ENCODE data around the gene MAN2C1. TPM values are rescaled to one million over a fixed set of nuclear protein-coding genes. Genes with fewer than 3 reads are reported as not detected.

The MAN2C1 gene
- total RNA-seq, 2 donors from 2014 or later = 150 to 224 TPM

- no peak for DNase-seq
- no peaks in the 10 kb centered on the region for H3K9me3 ChIP-seq (ENCODE audit: control insufficient read depth, low read length)
- peaks cover 11% of the 10 kb centered on the region for H3K4me1 Mint-ChIP-seq
- no peaks in the 10 kb centered on the region for H3K27me3 ChIP-seq (ENCODE audit: control insufficient read depth, insufficient read depth, low read length, poor library complexity, severe bottlenecking)
- no peaks in the 10 kb centered on the region for H3K4me1 ChIP-seq (ENCODE audit: control insufficient read depth, insufficient read depth, low read length)
- TF ChIP-seq CTCF (conservative IDR thresholded peaks at IDR 0.05) = no peak
- no peaks in the 10 kb centered on the region for H3K27me3 Mint-ChIP-seq (ENCODE audit: insufficient read depth)
- peaks cover 75% of the 10 kb centered on the region for H3K36me3 ChIP-seq (ENCODE audit: control insufficient read depth, insufficient read depth, low read length)
- 6 to 7% methylated on average over 22 to 23 of the region's 23 CpGs for WGBS, 2 experiments (ENCODE audit: insufficient coverage in 1 of 2, insufficient read length in 1 of 2)
- H3K27ac ChIP-seq (ENCODE audit: low read depth, low read length) = peak overlapping the region; percentile 91
- peak overlapping the region; percentile 84 for H3K4me3 Mint-ChIP-seq
- peaks cover 36% of the 10 kb centered on the region for H3K36me3 Mint-ChIP-seq (ENCODE audit: low read depth)
- H3K9ac ChIP-seq (ENCODE audit: extremely low read depth, low read length, poor library complexity, severe bottlenecking) = peak overlapping the region; percentile 85
- H3K4me3 ChIP-seq (ENCODE audit: low read length) = peak overlapping the region; percentile 95
- no peaks in the 10 kb centered on the region for H3K9me3 Mint-ChIP-seq
- H3K27ac Mint-ChIP-seq = peak overlapping the region; percentile 97
Measured at GRCh38 chr15:75368689-75369239, 357 bp upstream of the MAN2C1 start.

GRCh38 chr15:75367406-75367912 lies 948 bp downstream of the MAN2C1 start:
- Histone ChIP-seq H3K9ac (ENCODE audit: extremely low read depth, low read length, poor library complexity, severe bottlenecking) (no peak overlapping the region), H3K36me3 (ENCODE audit: control insufficient read depth, insufficient read depth, low read length) (peaks cover 64% of the 10 kb centered on the region), H3K9me3 (ENCODE audit: control insufficient read depth, low read length) (no peaks in the 10 kb centered on the region), H3K4me1 (ENCODE audit: control insufficient read depth, insufficient read depth, low read length) (no peaks in the 10 kb centered on the region), H3K27me3 (ENCODE audit: control insufficient read depth, insufficient read depth, low read length, poor library complexity, severe bottlenecking) (no peaks in the 10 kb centered on the region), H3K27ac (ENCODE audit: low read depth, low read length) (no peak overlapping the region), H3K4me3 (ENCODE audit: low read length) (peak overlapping the region; percentile 95)
- no peaks in the 10 kb centered on the region for H3K27me3 Mint-ChIP-seq (ENCODE audit: insufficient read depth)
- DNase-seq = no peak
- H3K27ac Mint-ChIP-seq = no peak overlapping the region
- H3K9me3 Mint-ChIP-seq = no peaks in the 10 kb centered on the region
- peaks cover 31% of the 10 kb centered on the region for H3K36me3 Mint-ChIP-seq (ENCODE audit: low read depth)
- H3K4me3 Mint-ChIP-seq = peak overlapping the region; percentile 84
- TF ChIP-seq CTCF (conservative IDR thresholded peaks at IDR 0.05) = no peak
- 52 to 68% methylated on average over 5 to 7 of the region's 7 CpGs for WGBS, 2 experiments (ENCODE audit: insufficient coverage in 1 of 2, insufficient read length in 1 of 2)
- peaks cover 11% of the 10 kb centered on the region for H3K4me1 Mint-ChIP-seq

GRCh38 chr15:75367006-75367405 lies 1.4 kb downstream of the MAN2C1 start:
- Histone ChIP-seq H3K27me3 (ENCODE audit: control insufficient read depth, insufficient read depth, low read length, poor library complexity, severe bottlenecking) (no peaks in the 10 kb centered on the region), H3K4me3 (ENCODE audit: low read length) (no peak overlapping the region), H3K9me3 (ENCODE audit: control insufficient read depth, low read length) (no peaks in the 10 kb centered on the region), H3K36me3 (ENCODE audit: control insufficient read depth, insufficient read depth, low read length) (peaks cover 59% of the 10 kb centered on the region), H3K9ac (ENCODE audit: extremely low read depth, low read length, poor library complexity, severe bottlenecking) (no peak overlapping the region), H3K4me1 (ENCODE audit: control insufficient read depth, insufficient read depth, low read length) (no peaks in the 10 kb centered on the region), H3K27ac (ENCODE audit: low read depth, low read length) (no peak overlapping the region)
- H3K27ac Mint-ChIP-seq = no peak overlapping the region
- DNase-seq = no peak
- H3K9me3 Mint-ChIP-seq = no peaks in the 10 kb centered on the region
- peaks cover 30% of the 10 kb centered on the region for H3K36me3 Mint-ChIP-seq (ENCODE audit: low read depth)
- peaks cover 11% of the 10 kb centered on the region for H3K4me1 Mint-ChIP-seq
- no peak overlapping the region for H3K4me3 Mint-ChIP-seq
- no peaks in the 10 kb centered on the region for H3K27me3 Mint-ChIP-seq (ENCODE audit: insufficient read depth)
- TF ChIP-seq CTCF (conservative IDR thresholded peaks at IDR 0.05) = no peak
